Measurements from ENCODE around the gene EXOC8. TPM values are rescaled to one million over a fixed set of nuclear protein-coding genes. Genes with fewer than 3 reads are reported as not detected.

EXOC8 gene
- total and polyA plus RNA-seq, 2 of the 13 experiments (the other 11 are each of a cell fraction or from before 2014, with no cell fraction given), result 2.1 to 7.9 TPM

- TF ChIP-seq KIAA2018 (CRISPR knock-in tag; IDR thresholded peaks at IDR 0.05; ENCODE audit: borderline replicate concordance) (no peak), MXI1 (IDR thresholded peaks at IDR 0.05; ENCODE audit: borderline replicate concordance, low read depth, low read length) (no peak), CEBPB (IDR thresholded peaks at IDR 0.05; ENCODE audit: borderline replicate concordance, low read depth, low read length) (no peak), MAF1 (CRISPR knock-in tag; IDR thresholded peaks at IDR 0.05; ENCODE audit: borderline replicate concordance) (no peak), ZNF10 (CRISPR knock-in tag; IDR thresholded peaks at IDR 0.05; ENCODE audit: borderline replicate concordance, low read depth) (no peak), HDAC1 (CRISPR knock-in tag; IDR thresholded peaks at IDR 0.05) (no peak)
Measured at GRCh38 chr1:231340328-231341013, 2.8 kb upstream of the EXOC8 start (continued).

Measured in HepG2 (cell line).